Choroid plexus epithelial cell (primary cell): ENCODE results near the gene GMDS.

Experiments used
- DNase-seq: peaks from one replicate; pipeline ENCODE4 v3.0.0-alpha.2; 2010; ENCODE audit warnings: low read depth
- H3K4me3 ChIP-seq: 2 replicates; pipeline ENCODE4 v1.5.1; 2011; ENCODE audit warnings: low read depth, mild to moderate bottlenecking, control low read depth, low read length, moderate library complexity
- CTCF ChIP-seq: conservative IDR thresholded peaks from 2 replicates; pipeline ENCODE4 v1.5.1; 2011; ENCODE audit warnings: low read depth, mild to moderate bottlenecking, control low read depth, inconsistent platforms, low read length, moderate library complexity

Gene GMDS

GRCh38 chr6:1858196-1858595, 387.2 kb downstream of the GMDS start:
- DNase-seq = no peak
- TF ChIP-seq CTCF = no peak
- H3K4me3 ChIP-seq = no peak overlapping the region

- H3K4me3 ChIP-seq = no peak overlapping the region
- peak; percentile 40 for TF ChIP-seq CTCF
- peak; percentile 87 for DNase-seq
These were observed 389.0 kb downstream of the GMDS start for GRCh38 chr6:1856381-1856780.

GRCh38 chr6:1855890-1856289, 389.5 kb downstream of the GMDS start:
- no peak overlapping the region for H3K4me3 ChIP-seq
- no peak for DNase-seq
- TF ChIP-seq CTCF = no peak

GRCh38 chr6:1854296-1854695, 391.1 kb downstream of the GMDS start:
- no peak for DNase-seq
- TF ChIP-seq CTCF = no peak

GRCh38 chr6:1853761-1854160, 391.6 kb downstream of the GMDS start:
- no peak overlapping the region for H3K4me3 ChIP-seq
- TF ChIP-seq CTCF = no peak
- no peak for DNase-seq

More at GRCh38 chr6:1854296-1854695, 391.1 kb downstream of the GMDS start:
- H3K4me3 ChIP-seq = no peak overlapping the region

GRCh38 chr6:1851681-1852456, 393.5 kb downstream of the GMDS start:
- DNase-seq = no peak
- no peak overlapping the region for H3K4me3 ChIP-seq
- no peak for TF ChIP-seq CTCF

- no peak for TF ChIP-seq CTCF
- DNase-seq = no peak
- H3K4me3 ChIP-seq = no peak overlapping the region
These were observed 394.6 kb downstream of the GMDS start for GRCh38 chr6:1850840-1851157.
